BE2C (cell line): ENCODE data around the gene VSIR.

Source experiments
- DNase-seq: peaks from one replicate; pipeline ENCODE4 v3.0.0-alpha.2; 2020
- H3K27me3 ChIP-seq: fragments of 250-450 bp; sonication (Bioruptor Pico); 2 replicates; pipeline ENCODE4 v1.5.1; 2020; ENCODE audit warnings: mild to moderate bottlenecking
- H3K36me3 ChIP-seq: fragments of 250-450 bp; sonication (Bioruptor Pico); 2 replicates; pipeline ENCODE4 v1.5.1; 2020; ENCODE audit warnings: mild to moderate bottlenecking
- H3K4me1 ChIP-seq: fragments of 250-450 bp; sonication (Bioruptor Pico); 2 replicates; pipeline ENCODE4 v1.5.1; 2020
- H3K4me3 ChIP-seq: 2 replicates; pipeline ENCODE4 v1.5.1; 2011; ENCODE audit warnings: low read depth, low read length
- H3K9me3 ChIP-seq: fragments of 250-450 bp; sonication (Bioruptor Pico); 2 replicates; pipeline ENCODE4 v1.5.1; 2020
- CTCF ChIP-seq: IDR thresholded peaks from 2 replicates; pipeline ENCODE4 v1.5.1; 2012; ENCODE audit warnings: mild to moderate bottlenecking, low read depth, low read length

VSIR gene

DNA sequence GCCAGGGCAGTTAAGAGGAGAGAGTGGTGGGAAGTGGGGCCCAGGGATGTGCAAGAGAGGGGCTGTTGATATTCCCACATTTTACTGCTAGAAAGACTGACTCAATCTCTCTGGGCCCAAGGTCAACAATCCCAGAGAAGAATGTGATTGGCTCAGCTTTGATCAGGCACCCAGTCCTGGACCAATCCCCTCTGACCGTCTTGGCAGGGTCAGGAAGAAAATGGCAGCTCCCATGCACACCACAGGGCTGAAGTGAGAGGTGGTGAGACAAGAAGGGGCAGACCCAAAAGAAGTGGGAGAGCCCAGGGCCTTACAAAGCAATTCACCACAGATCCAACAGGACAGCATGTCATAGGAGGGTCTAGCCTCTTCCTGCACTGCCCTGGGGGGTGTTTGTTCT, 50.5 kb downstream of the VSIR start:
- no peaks in the 10 kb centered on the region for H3K9me3 ChIP-seq
- H3K4me1 ChIP-seq = peaks cover 23% of the 10 kb centered on the region
- no peaks in the 10 kb centered on the region for H3K36me3 ChIP-seq
- H3K27me3 ChIP-seq = no peaks in the 10 kb centered on the region
- H3K4me3 ChIP-seq = no peak overlapping the region
- no peak for TF ChIP-seq CTCF
- DNase-seq = no peak

- no peaks in the 10 kb centered on the region for H3K36me3 ChIP-seq
- DNase-seq = no peak
- H3K4me1 ChIP-seq = peaks cover 9% of the 10 kb centered on the region
- no peaks in the 10 kb centered on the region for H3K27me3 ChIP-seq
- no peak for TF ChIP-seq CTCF
- no peaks in the 10 kb centered on the region for H3K9me3 ChIP-seq
- H3K4me3 ChIP-seq = no peak overlapping the region
Measured at GRCh38 chr10:71721313-71721712, 52.0 kb downstream of the VSIR start.

DNA sequence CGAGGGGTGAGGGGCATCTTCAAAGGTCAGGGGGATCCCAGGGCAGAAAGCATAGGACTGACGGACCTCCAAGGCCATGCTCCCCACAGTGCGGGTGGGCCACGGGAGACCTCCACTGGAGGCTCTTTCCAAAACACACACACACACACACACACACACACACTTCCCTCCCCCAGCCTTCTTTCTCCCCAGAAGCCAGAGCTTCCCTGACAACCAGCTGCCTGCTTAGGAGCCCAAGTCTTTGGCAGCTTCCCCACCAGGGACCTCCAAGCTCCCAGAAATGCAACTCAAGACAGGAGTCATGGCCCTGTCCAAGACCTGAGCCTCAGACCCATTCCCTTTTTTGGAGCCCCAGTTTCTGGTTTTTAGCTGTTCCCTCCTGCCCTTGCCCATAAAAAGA, 53.0 kb downstream of the VSIR start:
- DNase-seq = no peak
- Histone ChIP-seq H3K36me3 (no peaks in the 10 kb centered on the region), H3K27me3 (no peaks in the 10 kb centered on the region), H3K9me3 (no peaks in the 10 kb centered on the region), H3K4me3 (no peak overlapping the region), H3K4me1 (peaks cover 1% of the 10 kb centered on the region)
- TF ChIP-seq CTCF = no peak

- H3K4me3 ChIP-seq = no peak within 1 kb of the TSS
- no peaks in the 10 kb centered on the region for H3K27me3 ChIP-seq
- no peaks in the 10 kb centered on the region for H3K9me3 ChIP-seq
- no peaks in the 10 kb centered on the region for H3K4me1 ChIP-seq
- DNase-seq = no peak
- no peaks in the 10 kb centered on the region for H3K36me3 ChIP-seq
- TF ChIP-seq CTCF = no peak
Measured at GRCh38 chr10:71719464-71720201, 53.7 kb downstream of the VSIR start, which contains the start of gene C10orf105. Gene C10orf105 (minus strand): TSS chr10:71719778. CDS start chr10:71716337, 3,441 bp downstream.

DNA sequence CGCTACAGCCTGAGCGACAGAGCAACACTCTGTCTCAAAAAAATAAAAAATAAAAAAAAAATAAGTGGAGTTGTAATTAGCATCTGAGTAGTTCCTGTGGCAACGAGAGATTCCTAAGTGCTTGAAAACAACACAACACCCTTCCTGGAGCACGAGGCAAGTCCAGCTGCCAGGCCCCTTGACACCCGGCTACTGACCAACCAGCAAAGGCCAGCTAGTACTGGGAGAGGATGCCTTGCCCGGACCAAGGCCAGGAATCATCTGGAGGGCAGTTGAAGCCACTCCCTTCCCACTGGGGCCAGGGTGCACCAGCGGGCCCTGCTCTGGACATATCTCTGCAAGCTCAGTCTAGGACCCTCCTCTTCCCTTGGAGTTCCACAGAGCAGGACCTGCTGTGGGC, 54.3 kb downstream of the VSIR start:
- H3K4me3 ChIP-seq = no peak overlapping the region
- no peaks in the 10 kb centered on the region for H3K27me3 ChIP-seq
- no peaks in the 10 kb centered on the region for H3K4me1 ChIP-seq
- no peaks in the 10 kb centered on the region for H3K36me3 ChIP-seq
- no peak for TF ChIP-seq CTCF
- no peaks in the 10 kb centered on the region for H3K9me3 ChIP-seq
- no peak for DNase-seq

DNA sequence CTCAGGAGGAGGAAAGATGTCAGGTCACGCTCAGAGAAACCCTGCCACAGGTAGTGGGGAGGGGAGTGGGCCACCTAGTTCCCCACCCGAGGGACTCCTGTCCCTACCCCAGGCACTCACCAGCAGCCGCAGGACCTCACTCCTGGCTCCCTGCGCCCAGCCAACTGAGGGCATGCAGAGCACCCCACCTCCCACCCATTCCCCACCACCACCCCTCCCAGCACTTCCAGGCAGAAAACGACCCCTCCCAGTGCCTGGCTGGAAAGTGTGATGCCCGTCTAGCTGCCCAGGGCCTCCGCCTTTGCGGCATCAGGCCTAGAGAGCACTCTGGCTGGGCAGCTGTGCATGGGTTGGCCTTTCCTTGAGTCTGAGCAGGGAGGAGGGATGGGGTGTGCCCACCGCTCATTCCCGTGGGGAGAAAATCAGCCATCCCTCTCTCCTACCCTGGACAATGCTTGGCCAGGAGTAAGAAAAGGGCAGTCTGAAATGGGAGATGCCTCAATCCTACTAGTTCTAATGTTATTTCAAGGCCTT, 55.1 kb downstream of the VSIR start:
- Histone ChIP-seq H3K4me1 (no peaks in the 10 kb centered on the region), H3K9me3 (no peaks in the 10 kb centered on the region), H3K4me3 (no peak overlapping the region), H3K27me3 (no peaks in the 10 kb centered on the region), H3K36me3 (no peaks in the 10 kb centered on the region)
- no peak for TF ChIP-seq CTCF
- no peak for DNase-seq
